Measurements from ENCODE around the gene EIF1.
"Not testable (repeated sequence)": the region's sequence is repeated elsewhere in the genome, so short reads cannot be mapped to it uniquely, and the experiment has no call there.

The EIF1 gene

GRCh38 chr17:41678907-41679739 is 9.6 kb upstream of the EIF1 start:
- DNase-seq (ENCODE audit: low spot score) = no peak

- no peak for DNase-seq (ENCODE audit: low spot score)
Observed at GRCh38 chr17:41679740-41680425, 8.8 kb upstream of the EIF1 start.

GRCh38 chr17:41680426-41681040 is 8.2 kb upstream of the EIF1 start:
- DNase-seq (ENCODE audit: low spot score) = no peak

- no peak for DNase-seq (ENCODE audit: low spot score)
Observed at GRCh38 chr17:41681776-41682175, 6.9 kb upstream of the EIF1 start.

- no peak for DNase-seq (ENCODE audit: low spot score)
Observed at GRCh38 chr17:41682631-41683030, 6.1 kb upstream of the EIF1 start.

GRCh38 chr17:41683441-41684007 is 5.2 kb upstream of the EIF1 start:
- no peak for DNase-seq (ENCODE audit: low spot score)

- no peak for DNase-seq (ENCODE audit: low spot score)
Observed at GRCh38 chr17:41684035-41684434, 4.7 kb upstream of the EIF1 start.

- not testable (repeated sequence) for DNase-seq (ENCODE audit: low spot score)
Observed at GRCh38 chr17:41685753-41686152, 2.9 kb upstream of the EIF1 start.

- DNase-seq (ENCODE audit: low spot score) = no peak
Observed at GRCh38 chr17:41686281-41686680, 2.4 kb upstream of the EIF1 start.

- no peak for DNase-seq (ENCODE audit: low spot score)
Observed at GRCh38 chr17:41687828-41688640, 651 bp upstream of the EIF1 start.

GRCh38 chr17:41689497-41690299 is 1.0 kb downstream of the EIF1 start:
- DNase-seq (ENCODE audit: low spot score) = peak; percentile 53

GRCh38 chr17:41690497-41690896 is 1.8 kb downstream of the EIF1 start:
- no peak for DNase-seq (ENCODE audit: low spot score)

GRCh38 chr17:41691031-41691777 is 2.5 kb downstream of the EIF1 start:
- no peak for DNase-seq (ENCODE audit: low spot score)

- no peak for DNase-seq (ENCODE audit: low spot score)
Observed at GRCh38 chr17:41692722-41693521, 4.2 kb downstream of the EIF1 start.

GRCh38 chr17:41695134-41695661 is 6.5 kb downstream of the EIF1 start:
- DNase-seq (ENCODE audit: low spot score) = no peak

GRCh38 chr17:41695954-41696757 is 7.5 kb downstream of the EIF1 start:
- peak; percentile 57 for DNase-seq (ENCODE audit: low spot score)

GRCh38 chr17:41697122-41697962 is 8.7 kb downstream of the EIF1 start:
- peak; percentile 77 for DNase-seq (ENCODE audit: low spot score)

Data from globus pallidus (tissue), 1 donor.